Measurements from ENCODE around the gene ENG. TPM values are rescaled to one million over a fixed set of nuclear protein-coding genes. Genes with fewer than 3 reads are reported as not detected.

The ENG gene
- polyA plus RNA-seq, 2 donors: 11.1 to 17.9 TPM

DNA sequence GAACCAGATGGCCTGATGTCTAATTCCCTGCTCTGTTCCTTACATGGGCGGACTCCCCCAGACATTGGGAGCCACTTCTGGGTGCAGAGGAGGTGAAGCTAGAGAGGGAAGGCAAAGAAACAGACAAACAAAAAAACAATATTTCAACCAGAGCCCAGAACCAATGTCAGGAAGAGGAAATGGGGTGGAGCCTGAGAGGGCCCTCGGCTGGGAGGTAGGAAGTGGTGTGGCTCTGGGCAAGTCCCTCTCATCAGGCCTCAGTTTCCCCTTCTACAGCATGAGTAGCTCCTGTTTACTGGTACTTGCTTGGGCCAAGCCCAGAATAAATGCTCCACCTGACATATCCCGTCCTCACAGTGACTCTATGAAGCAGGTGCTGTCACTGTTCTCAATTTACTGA lies 87.0 kb downstream of the ENG start:
- WGBS, 2 donors: 58 to 64% methylated on average over 3 of the region's 3 CpGs
- Histone ChIP-seq H3K4me1 (ENCODE audit: control insufficient read depth in 2 of 2, insufficient read depth in 2 of 2, low read length in 1 of 2) (peaks cover 0 to 5% of the 10 kb centered on the region in 2 donors), H3K27me3 (ENCODE audit: control insufficient read depth in 1 of 2, insufficient read depth in 2 of 2, low read length in 2 of 2) (no peaks in the 10 kb centered on the region), H3K4me3 (ENCODE audit: low read depth in 1 of 2, low read length in 2 of 2) (no peak overlapping the region), H3K36me3 (ENCODE audit: control insufficient read depth in 2 of 2, insufficient read depth in 2 of 2, low read length in 1 of 2) (no peaks in the 10 kb centered on the region), H3K9me3 (ENCODE audit: control insufficient read depth in 2 of 2, insufficient read depth in 1 of 2, low read depth in 1 of 2, low read length in 1 of 2) (no peaks in the 10 kb centered on the region), H3K27ac (ENCODE audit: low read depth in 2 of 2, low read length in 1 of 2) (peak overlapping the region; percentile 51 to 64)

DNA sequence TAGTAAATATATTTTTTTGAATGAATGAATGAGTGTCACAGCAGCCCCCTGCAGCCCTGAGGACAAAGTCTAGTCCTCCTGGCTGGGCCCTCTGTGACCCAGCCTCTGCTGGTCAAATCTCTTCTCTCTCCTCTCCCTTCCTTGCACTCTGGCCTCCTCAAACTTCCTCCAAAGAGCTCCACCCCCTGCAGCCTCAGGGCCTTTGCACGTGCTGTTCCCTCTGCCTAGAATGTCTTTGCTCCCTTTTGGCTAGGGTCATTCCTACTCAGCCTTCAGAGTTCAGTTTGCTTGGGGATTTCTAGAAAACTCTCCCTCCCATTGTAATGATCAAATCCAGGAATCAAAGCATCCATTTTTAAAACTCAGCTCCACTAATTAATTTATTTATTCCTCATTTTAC lies 89.0 kb downstream of the ENG start:
- 72 to 94% methylated on average over 1 of the region's 1 CpG for WGBS, 2 donors
- Histone ChIP-seq H3K4me1 (ENCODE audit: control insufficient read depth in 2 of 2, insufficient read depth in 2 of 2, low read length in 1 of 2) (peaks cover 0 to under 1% of the 10 kb centered on the region in 2 donors), H3K27me3 (ENCODE audit: control insufficient read depth in 1 of 2, insufficient read depth in 2 of 2, low read length in 2 of 2) (no peaks in the 10 kb centered on the region), H3K27ac (ENCODE audit: low read depth in 2 of 2, low read length in 1 of 2) (no peak overlapping the region), H3K36me3 (ENCODE audit: control insufficient read depth in 2 of 2, insufficient read depth in 2 of 2, low read length in 1 of 2) (no peaks in the 10 kb centered on the region), H3K9me3 (ENCODE audit: control insufficient read depth in 2 of 2, insufficient read depth in 1 of 2, low read depth in 1 of 2, low read length in 1 of 2) (no peaks in the 10 kb centered on the region), H3K4me3 (ENCODE audit: low read depth in 1 of 2, low read length in 2 of 2) (no peak overlapping the region)

Other genes with a start within 250 kb of the ENG start
- gene STXBP1, start 242.4 kb downstream of the ENG start, polyA plus RNA-seq: 1 to 10 TPM; 4.7 to 7.1 TPM
- gene CFAP157, start 147.7 kb downstream of the ENG start, polyA plus RNA-seq: under 1 TPM; 0.08 to 0.10 TPM
- gene PTRH1, start 139.0 kb downstream of the ENG start, polyA plus RNA-seq: 10 to 100 TPM in 1 of 2 donors, 1 to 10 TPM in 1; 6.2 to 15.1 TPM
- under 1 TPM; 0.04 to 0.10 TPM for gene TTC16, start 138.6 kb downstream of the ENG start, polyA plus RNA-seq
- 10 to 100 TPM; 10.0 to 13.2 TPM for gene TOR2A, start 119.4 kb downstream of the ENG start, polyA plus RNA-seq
- 1 to 10 TPM; 2.8 to 3.2 TPM for gene SH2D3C, start 76.0 kb downstream of the ENG start, polyA plus RNA-seq
- gene CDK9, start 68.6 kb downstream of the ENG start, polyA plus RNA-seq: 10 to 100 TPM; 34.2 to 44.2 TPM
- 10 to 100 TPM; 28.7 to 31.5 TPM for gene FPGS, start 51.8 kb downstream of the ENG start, polyA plus RNA-seq
- 10 to 100 TPM; 51.7 to 68.4 TPM for gene AK1, start 23.0 kb upstream of the ENG start, polyA plus RNA-seq
- gene ST6GALNAC6, start 44.9 kb upstream of the ENG start, polyA plus RNA-seq: 10 to 100 TPM; 21.8 to 23.6 TPM
- gene ST6GALNAC4, start 62.4 kb upstream of the ENG start, polyA plus RNA-seq: 10 to 100 TPM in 1 of 2 donors, 1 to 10 TPM in 1; 4.6 to 15.3 TPM
- 1 to 10 TPM; 2.7 to 4.8 TPM for gene PIP5KL1, start 76.1 kb upstream of the ENG start, polyA plus RNA-seq
- gene DPM2, start 83.2 kb upstream of the ENG start, polyA plus RNA-seq: 10 to 100 TPM; 25.2 to 28.2 TPM
- gene EEIG1, start 126.3 kb upstream of the ENG start, polyA plus RNA-seq: 10 to 100 TPM; 34.3 to 53.1 TPM
- gene NAIF1, start 212.7 kb upstream of the ENG start, polyA plus RNA-seq: 1 to 10 TPM; 6.1 to 6.9 TPM
- gene SLC25A25, start 213.6 kb upstream of the ENG start, polyA plus RNA-seq: 1 to 10 TPM; 9.6 to 10.0 TPM

All from esophagus (tissue), 2 donors.